ENCODE data around the gene EYS. TPM values are rescaled to one million over a fixed set of nuclear protein-coding genes. Genes with fewer than 3 reads are reported as not detected.

EYS gene
- total RNA-seq, 1 experiment from 2014 or later: not detected

GRCh38 chr6:63814459-63814858 lies 1892.6 kb downstream of the EYS start:
- Histone ChIP-seq H3K27ac (ENCODE audit: insufficient read length, low read depth, low read length) (no peak overlapping the region), H4K91ac (ENCODE audit: insufficient read length, low read depth, low read length) (no peak overlapping the region), H3K79me1 (ENCODE audit: insufficient read depth, low read depth, low read length, poor library complexity, severe bottlenecking) (no peaks in the 10 kb centered on the region), H4K8ac (replicated peaks; ENCODE audit: insufficient read length, low read depth, low read length) (no peak overlapping the region), H3K4me1 (ENCODE audit: insufficient read depth, low read length) (no peaks in the 10 kb centered on the region), H3K9me3 (ENCODE audit: control insufficient read depth, low read depth, low read length) (no peaks in the 10 kb centered on the region), H3K23ac (ENCODE audit: insufficient read length, low read depth, low read length) (no peak overlapping the region), H2BK12ac (ENCODE audit: insufficient read length, low read depth, low read length) (no peak overlapping the region), H3K9ac (ENCODE audit: extremely low read depth, insufficient read length, low read length) (no peak overlapping the region), H2BK20ac (ENCODE audit: low read depth, low read length, poor library complexity, severe bottlenecking) (no peak overlapping the region), H3K4me2 (ENCODE audit: insufficient read depth, insufficient read length, low read length) (no peak overlapping the region), H4K5ac (ENCODE audit: insufficient read length, low read depth, low read length) (no peak overlapping the region), H2BK5ac (ENCODE audit: insufficient read length, low read length) (no peak overlapping the region), H2BK120ac (ENCODE audit: low read depth, low read length, poor library complexity, severe bottlenecking) (no peak overlapping the region), H3T11ph (ENCODE audit: low read length) (no peak overlapping the region), H2AFZ (ENCODE audit: low read length) (no peak overlapping the region), H3K23me2 (ENCODE audit: insufficient read length, low read depth, low read length, poor library complexity, severe bottlenecking) (no peaks in the 10 kb centered on the region), H3K18ac (ENCODE audit: insufficient read length, low read depth, low read length) (no peak overlapping the region), H2BK15ac (ENCODE audit: low read depth, low read length) (no peak overlapping the region), H3K14ac (ENCODE audit: insufficient read depth, low read length) (no peak overlapping the region), H3K79me2 (ENCODE audit: insufficient read depth, low read length) (no peaks in the 10 kb centered on the region), H3K27me3 (ENCODE audit: insufficient read depth, low read length) (no peaks in the 10 kb centered on the region), H2AK5ac (ENCODE audit: insufficient read length, low read length) (no peak overlapping the region), H4K20me1 (ENCODE audit: control insufficient read depth, insufficient read depth, insufficient read length) (no peaks in the 10 kb centered on the region), H3K56ac (ENCODE audit: insufficient read length, low read depth, low read length) (no peak overlapping the region), H3K4ac (ENCODE audit: low read depth, low read length) (no peak overlapping the region)
- no peak for TF ChIP-seq CTCF (conservative IDR thresholded peaks at IDR 0.05)
- Mint-ChIP-seq H3K4me3 (no peak overlapping the region), H3K36me3 (ENCODE audit: insufficient read depth in 1 of 3, low read depth in 3 of 3) (no peaks in the 10 kb centered on the region), H3K27me3 (ENCODE audit: low read depth) (no peaks in the 10 kb centered on the region), H3K4me1 (peaks cover 3 to 9% of the 10 kb centered on the region in 2 experiments; a peak in 2 of 4 replicates), H3K9me3 (no peaks in the 10 kb centered on the region), H3K27ac (no peak overlapping the region)
- WGBS (ENCODE audit: extremely low coverage, insufficient read length, low lambda C conversion rate): no CpG with 5 or more reads among the region's 1 CpG
- DNase-seq: no peak
